Measurements from ENCODE around the gene CBLIF.

The CBLIF gene

GRCh38 chr11:59839615-59840014, 5.7 kb downstream of the CBLIF start:
- H2AFZ ChIP-seq (ENCODE audit: low read depth) = no peak overlapping the region

DNA sequence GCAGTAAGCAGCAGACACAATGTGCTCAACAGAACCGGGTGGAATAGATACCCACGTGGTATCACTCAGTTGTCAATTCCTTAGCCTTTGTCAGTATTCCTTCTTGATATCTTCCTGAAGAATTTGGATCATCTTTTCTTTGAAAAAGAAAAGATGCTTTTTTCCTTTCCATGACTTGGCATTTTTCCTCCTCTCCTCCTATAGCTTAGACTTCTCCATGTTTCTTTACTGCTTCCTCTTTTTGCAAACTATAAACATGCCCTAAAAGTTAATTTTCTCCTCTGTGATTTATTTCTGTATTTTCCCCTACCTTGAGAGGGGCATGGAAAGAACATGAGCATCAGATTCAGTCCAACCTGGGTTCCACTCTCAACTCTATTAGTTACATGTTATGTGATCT, 11.7 kb downstream of the CBLIF start:
- Histone ChIP-seq H3K9ac (no peak overlapping the region), H3K79me2 (ENCODE audit: insufficient read depth, low read depth) (no peaks in the 10 kb centered on the region), H3K4me3 (IDR thresholded peaks at IDR 0.05; ENCODE audit: insufficient read depth, low read depth, low read length) (no peak overlapping the region), H3K4me2 (no peak overlapping the region), H4K20me1 (ENCODE audit: insufficient read depth) (no peaks in the 10 kb centered on the region), H3K27ac (no peak overlapping the region), H3K36me3 (ENCODE audit: insufficient read depth) (no peaks in the 10 kb centered on the region), H2AFZ (ENCODE audit: low read depth) (no peak overlapping the region), H3K4me1 (ENCODE audit: low read depth, poor library complexity, severe bottlenecking) (no peaks in the 10 kb centered on the region), H3K27me3 (ENCODE audit: insufficient read depth, low read depth) (no peaks in the 10 kb centered on the region)
- TF ChIP-seq, protein P1, sequence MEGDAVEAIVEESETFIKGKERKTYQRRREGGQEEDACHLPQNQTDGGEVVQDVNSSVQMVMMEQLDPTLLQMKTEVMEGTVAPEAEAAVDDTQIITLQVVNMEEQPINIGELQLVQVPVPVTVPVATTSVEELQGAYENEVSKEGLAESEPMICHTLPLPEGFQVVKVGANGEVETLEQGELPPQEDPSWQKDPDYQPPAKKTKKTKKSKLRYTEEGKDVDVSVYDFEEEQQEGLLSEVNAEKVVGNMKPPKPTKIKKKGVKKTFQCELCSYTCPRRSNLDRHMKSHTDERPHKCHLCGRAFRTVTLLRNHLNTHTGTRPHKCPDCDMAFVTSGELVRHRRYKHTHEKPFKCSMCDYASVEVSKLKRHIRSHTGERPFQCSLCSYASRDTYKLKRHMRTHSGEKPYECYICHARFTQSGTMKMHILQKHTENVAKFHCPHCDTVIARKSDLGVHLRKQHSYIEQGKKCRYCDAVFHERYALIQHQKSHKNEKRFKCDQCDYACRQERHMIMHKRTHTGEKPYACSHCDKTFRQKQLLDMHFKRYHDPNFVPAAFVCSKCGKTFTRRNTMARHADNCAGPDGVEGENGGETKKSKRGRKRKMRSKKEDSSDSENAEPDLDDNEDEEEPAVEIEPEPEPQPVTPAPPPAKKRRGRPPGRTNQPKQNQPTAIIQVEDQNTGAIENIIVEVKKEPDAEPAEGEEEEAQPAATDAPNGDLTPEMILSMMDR (conservative IDR thresholded peaks at IDR 0.05; ENCODE audit: low read depth, low read length) = no peak

More at GRCh38 chr11:59839615-59840014, 5.7 kb downstream of the CBLIF start:
- TF ChIP-seq, protein P1 (conservative IDR thresholded peaks at IDR 0.05; ENCODE audit: low read depth, low read length) = no peak
- Histone ChIP-seq H3K4me2 (no peak overlapping the region), H3K36me3 (ENCODE audit: insufficient read depth) (no peaks in the 10 kb centered on the region), H3K9ac (no peak overlapping the region), H3K79me2 (ENCODE audit: insufficient read depth, low read depth) (no peaks in the 10 kb centered on the region), H3K4me3 (IDR thresholded peaks at IDR 0.05; ENCODE audit: insufficient read depth, low read depth, low read length) (no peak overlapping the region), H4K20me1 (ENCODE audit: insufficient read depth) (no peaks in the 10 kb centered on the region), H3K27ac (no peak overlapping the region), H3K4me1 (ENCODE audit: low read depth, poor library complexity, severe bottlenecking) (peaks cover 13% of the 10 kb centered on the region), H3K27me3 (ENCODE audit: insufficient read depth, low read depth) (no peaks in the 10 kb centered on the region)

- Histone ChIP-seq H2AFZ (ENCODE audit: low read depth) (no peak overlapping the region), H3K36me3 (ENCODE audit: insufficient read depth) (no peaks in the 10 kb centered on the region), H3K27me3 (ENCODE audit: insufficient read depth, low read depth) (no peaks in the 10 kb centered on the region), H3K4me3 (IDR thresholded peaks at IDR 0.05; ENCODE audit: insufficient read depth, low read depth, low read length) (no peak overlapping the region), H3K4me2 (no peak overlapping the region), H3K4me1 (ENCODE audit: low read depth, poor library complexity, severe bottlenecking) (no peaks in the 10 kb centered on the region), H3K9ac (no peak overlapping the region), H3K79me2 (ENCODE audit: insufficient read depth, low read depth) (no peaks in the 10 kb centered on the region), H4K20me1 (ENCODE audit: insufficient read depth) (no peaks in the 10 kb centered on the region), H3K27ac (no peak overlapping the region)
- TF ChIP-seq, protein P1 (conservative IDR thresholded peaks at IDR 0.05; ENCODE audit: low read depth, low read length) = no peak
Measured at GRCh38 chr11:59829358-59829757, 15.9 kb downstream of the CBLIF start.

DNA sequence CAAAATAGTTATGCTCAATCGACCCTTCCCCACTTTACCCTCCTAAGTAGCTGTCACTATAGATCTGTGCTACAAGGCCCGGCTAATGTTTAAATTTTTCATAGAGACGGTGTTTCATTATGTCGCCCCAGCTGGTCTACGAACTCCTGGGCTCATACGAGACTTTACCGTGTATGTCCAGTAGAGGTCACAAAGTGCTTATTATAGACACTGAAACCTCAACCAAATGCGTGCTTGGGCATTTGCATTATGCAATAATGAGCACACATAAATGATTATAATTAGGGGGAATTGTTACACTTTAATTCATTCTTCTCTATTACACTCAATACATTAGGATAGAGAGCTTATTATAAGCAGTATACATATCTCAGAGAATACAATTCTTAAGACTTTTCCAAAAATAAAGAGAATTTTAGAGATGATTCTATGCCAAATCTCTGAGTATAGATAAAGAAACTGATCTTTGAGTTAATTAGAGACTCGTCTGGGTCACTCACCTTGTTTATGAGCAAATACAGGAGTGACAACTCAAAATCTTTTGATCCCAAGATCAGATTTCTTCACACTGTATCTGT, 22.2 kb downstream of the CBLIF start:
- no peaks in the 10 kb centered on the region for H4K20me1 ChIP-seq (ENCODE audit: insufficient read depth)
- H3K36me3 ChIP-seq (ENCODE audit: insufficient read depth) = no peaks in the 10 kb centered on the region
- no peaks in the 10 kb centered on the region for H3K79me2 ChIP-seq (ENCODE audit: insufficient read depth, low read depth)
- H3K27me3 ChIP-seq (ENCODE audit: insufficient read depth, low read depth) = no peaks in the 10 kb centered on the region
- TF ChIP-seq, protein P1 (conservative IDR thresholded peaks at IDR 0.05; ENCODE audit: low read depth, low read length) = peak; percentile 70
- no peak overlapping the region; the same call in 1 of the 2 replicates for H3K4me2 ChIP-seq
- peaks cover 26% of the 10 kb centered on the region for H3K4me1 ChIP-seq (ENCODE audit: low read depth, poor library complexity, severe bottlenecking)
- H3K9ac ChIP-seq = no peak overlapping the region
- no peak overlapping the region for H3K4me3 ChIP-seq (IDR thresholded peaks at IDR 0.05; ENCODE audit: insufficient read depth, low read depth, low read length)
- no peak overlapping the region for H3K27ac ChIP-seq
- peak overlapping the region; percentile 11; the same call in 1 of the 2 replicates for H2AFZ ChIP-seq (ENCODE audit: low read depth)

All from KMS-11 (cell line).